SKM-1 (cell line): ENCODE measurements around the gene KLHDC3.

Experiments used
- DNase-seq: peaks from one replicate; lab custom pipeline; 2025; ENCODE audit not compliant: unreplicated experiment; lab: John Stamatoyannopoulos, UW

The KLHDC3 gene

GRCh38 chr6:43013843-43014433, at the start of gene KLHDC3, which contains the start of gene MEA1:
TSS of gene KLHDC3 (plus strand) at chr6:43014249. CDS start at chr6:43017193, 2,944 bp downstream.
TSS of gene MEA1 (minus strand) at chr6:43013946. CDS start at chr6:43013813, 133 bp downstream.
- DNase-seq, result peak; percentile 99

- no peak for DNase-seq
These were observed 47.5 kb upstream of the KLHDC3 start for GRCh38 chr6:42966571-42966970.

- no peak for DNase-seq
These were observed 46.8 kb upstream of the KLHDC3 start for GRCh38 chr6:42967228-42967627.

GRCh38 chr6:42968126-42968701, 45.8 kb upstream of the KLHDC3 start:
- no peak for DNase-seq

GRCh38 chr6:42968783-42969182, 45.3 kb upstream of the KLHDC3 start:
- no peak for DNase-seq

GRCh38 chr6:42969431-42969830, 44.6 kb upstream of the KLHDC3 start:
- DNase-seq, result no peak

- no peak for DNase-seq
These were observed 44.1 kb upstream of the KLHDC3 start for GRCh38 chr6:42969934-42970333.

GRCh38 chr6:42970871-42971612, 43.0 kb upstream of the KLHDC3 start:
- no peak for DNase-seq

GRCh38 chr6:42971746-42972327, 42.2 kb upstream of the KLHDC3 start:
- DNase-seq, result no peak

GRCh38 chr6:42973926-42974325, 40.1 kb upstream of the KLHDC3 start:
- no peak for DNase-seq

GRCh38 chr6:42974919-42975505, 39.0 kb upstream of the KLHDC3 start:
- no peak for DNase-seq

- DNase-seq, result no peak
These were observed 35.6 kb upstream of the KLHDC3 start for GRCh38 chr6:42978487-42978838.

GRCh38 chr6:42978839-42979522, 35.1 kb upstream of the KLHDC3 start, which contains the start of gene PEX6:
TSS of gene PEX6 (minus strand) at chr6:42979181. CDS start at chr6:42979150, 31 bp downstream.
- peak; percentile 86 for DNase-seq

- DNase-seq, result no peak
These were observed 34.4 kb upstream of the KLHDC3 start for GRCh38 chr6:42979523-42980177.

- no peak for DNase-seq
These were observed 32.2 kb upstream of the KLHDC3 start for GRCh38 chr6:42981836-42982235.

- peak; percentile 100 for DNase-seq
These were observed 29.8 kb upstream of the KLHDC3 start, which contains the start of gene PPP2R5D for GRCh38 chr6:42984001-42984923. TSS of gene PPP2R5D (plus strand) at chr6:42984570. CDS start at chr6:42984678, 108 bp downstream.

- DNase-seq, result no peak
These were observed 29.0 kb upstream of the KLHDC3 start for GRCh38 chr6:42984924-42985475.

- DNase-seq, result no peak
These were observed 26.3 kb upstream of the KLHDC3 start for GRCh38 chr6:42987533-42988451.
